Transverse colon (tissue), 4 donors: Measurements from ENCODE around the gene COLEC12. TPM values are rescaled to one million over a fixed set of nuclear protein-coding genes. Genes with fewer than 3 reads are reported as not detected.

Experiments used
- DNase-seq: peaks from one replicate; pipeline ENCODE4 v3.0.0-alpha.2; 2019
- H3K27ac ChIP-seq, 4 donors: fragments of 200-600 bp; sonication (generic); 2 replicates each; pipeline ENCODE4 v1.5.1; 2016 to 2018; ENCODE audit warnings: inconsistent platforms in 4 of 4
- H3K27me3 ChIP-seq: fragments of 200-600 bp; sonication (generic); 2 replicates; pipeline ENCODE4 v1.5.1; 2017; ENCODE audit warnings: inconsistent platforms
- H3K36me3 ChIP-seq, 4 donors: fragments of 200-600 bp; sonication (generic); 2 replicates each; pipeline ENCODE4 v1.5.1; 2017 to 2019; ENCODE audit warnings: inconsistent platforms in 4 of 4
- H3K4me1 ChIP-seq, 4 donors: fragments of 200-600 bp; sonication (generic); 2 replicates each; pipeline ENCODE4 v1.5.1; 2017 to 2020; ENCODE audit warnings: inconsistent platforms in 4 of 4
- H3K4me3 ChIP-seq, 4 donors: fragments of 200-600 bp; sonication (generic); 1 replicate in 1 of 4; 2 replicates in 3 of 4; pipeline versions ENCODE4 v1.5.1 to v1.6.1; 2017 to 2019; ENCODE audit warnings: inconsistent platforms in 4 of 4
- H3K9me3 ChIP-seq, 2 donors: fragments of 200-600 bp; sonication (generic); 2 replicates each; pipeline ENCODE4 v1.5.1; 2017 to 2019; ENCODE audit warnings: inconsistent platforms in 2 of 2
- EP300 ChIP-seq: sonication (generic); formaldehyde crosslinking; IDR thresholded peaks from one replicate; pipeline ENCODE4 v1.6.1; 2017; ENCODE audit warnings: antibody characterized with exemption, low read depth
- POLR2A ChIP-seq: fragments of 450-650 bp; IDR thresholded peaks from one replicate; pipeline ENCODE4 v1.6.1; 2016; ENCODE audit warnings: antibody characterized with exemption, mild to moderate bottlenecking, moderate library complexity
- POLR2AphosphoS5 ChIP-seq, 3 donors: sonication (generic); formaldehyde crosslinking; IDR thresholded peaks; one replicate each; pipeline ENCODE4 v1.6.1; 2016; ENCODE audit warnings: antibody characterized with exemption in 3 of 3
- WGBS, 2 donors: methylation state at CpG; one replicate each; pipeline ENCODE4 v1.1.5; 2018; ENCODE audit warnings: low coverage in 1 of 2; 5-methylcytosine and 5-hydroxymethylcytosine counted together
- in situ Hi-C, 4 donors: fragments of 200-750 bp; cut with MboI; loops; one replicate each; pipeline versions ENCODE4 v1.15.0 to v1.15.1; 2017; ENCODE audit warnings: low sequenced_read_pairs in 3 of 4, low pct_ligation_motif_present in 1 of 4, low pct_unique_long_range_greater_than_20kb in 1 of 4
- intact Hi-C: fragments of 100-400 bp; cut with DNase I; formaldehyde crosslinking; loops from one replicate; pipeline ENCODE4 v1.15.1; 2023; ENCODE audit warnings: low total_unique reads
- total RNA-seq, 4 donors: library from RNA; depleted of rRNA; stranded (reverse); fragments of >200 nt; gene quantifications; one replicate each; pipeline ENCODE4 v1.1.0, GENCODE V29; 2016
- TF ChIP-seq, protein P1 (sequence below), 5 experiments: fragments of 200-600 bp in 3 of 5; fragments of 450-650 bp in 2 of 5; sonication (generic) in 3 of 5; IDR thresholded peaks; 1 replicate in 2 of 5; 2 replicates in 3 of 5; pipeline ENCODE4 v1.5.1; 2016 to 2017; ENCODE audit warnings: antibody characterized with exemption in 5 of 5, inconsistent platforms in 3 of 5, mild to moderate bottlenecking in 2 of 5, moderate library complexity in 1 of 5

COLEC12 gene
- total RNA-seq, 4 donors from 2014 or later: 1.4 to 7.8 (median 2.8) TPM

DNA sequence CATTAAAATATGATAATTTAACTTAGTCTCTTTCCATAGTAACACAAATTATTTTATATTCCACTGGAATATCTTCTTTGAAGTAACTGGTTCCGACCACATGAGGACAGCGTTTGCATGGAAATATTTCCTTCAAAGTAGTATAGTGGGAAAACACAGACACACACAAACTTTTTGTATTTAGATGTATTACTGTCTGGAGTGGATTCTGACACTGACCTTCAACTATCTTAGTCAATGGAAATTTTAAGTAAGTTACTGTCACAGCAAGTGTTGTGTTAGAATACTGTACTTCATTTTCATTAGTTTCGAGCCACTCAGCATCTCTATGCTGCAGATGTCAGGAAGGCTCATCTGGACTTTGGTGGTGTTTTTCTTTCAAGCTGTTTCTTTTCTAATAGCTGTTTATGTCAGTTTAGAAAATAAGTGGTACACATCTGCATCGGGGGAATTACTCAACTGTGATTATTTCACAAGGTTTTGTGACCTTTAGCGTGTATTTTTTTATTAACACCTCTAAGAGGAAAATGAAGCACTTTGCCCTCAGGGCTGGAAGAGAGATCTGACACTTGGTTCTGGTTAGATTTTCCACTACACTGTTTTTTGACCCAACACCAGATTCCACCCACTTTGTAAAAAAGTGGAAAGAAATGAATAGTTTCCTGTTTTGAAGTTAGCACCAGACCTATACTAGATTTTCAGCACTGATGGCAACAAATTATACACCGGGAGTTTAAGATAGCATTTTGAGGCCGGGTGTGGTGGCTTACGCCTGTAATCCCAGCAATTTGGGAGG lies 213.8 kb downstream of the COLEC12 start:
- no peaks in the 10 kb centered on the region for H3K27me3 ChIP-seq
- H3K9me3 ChIP-seq: no peaks in the 10 kb centered on the region
- no peak for DNase-seq
- WGBS, 2 donors: 44% methylated on average over 8 of the region's 8 CpGs
- no peak overlapping the region for H3K4me3 ChIP-seq
- no peaks in the 10 kb centered on the region for H3K4me1 ChIP-seq
- TF ChIP-seq, protein P1, sequence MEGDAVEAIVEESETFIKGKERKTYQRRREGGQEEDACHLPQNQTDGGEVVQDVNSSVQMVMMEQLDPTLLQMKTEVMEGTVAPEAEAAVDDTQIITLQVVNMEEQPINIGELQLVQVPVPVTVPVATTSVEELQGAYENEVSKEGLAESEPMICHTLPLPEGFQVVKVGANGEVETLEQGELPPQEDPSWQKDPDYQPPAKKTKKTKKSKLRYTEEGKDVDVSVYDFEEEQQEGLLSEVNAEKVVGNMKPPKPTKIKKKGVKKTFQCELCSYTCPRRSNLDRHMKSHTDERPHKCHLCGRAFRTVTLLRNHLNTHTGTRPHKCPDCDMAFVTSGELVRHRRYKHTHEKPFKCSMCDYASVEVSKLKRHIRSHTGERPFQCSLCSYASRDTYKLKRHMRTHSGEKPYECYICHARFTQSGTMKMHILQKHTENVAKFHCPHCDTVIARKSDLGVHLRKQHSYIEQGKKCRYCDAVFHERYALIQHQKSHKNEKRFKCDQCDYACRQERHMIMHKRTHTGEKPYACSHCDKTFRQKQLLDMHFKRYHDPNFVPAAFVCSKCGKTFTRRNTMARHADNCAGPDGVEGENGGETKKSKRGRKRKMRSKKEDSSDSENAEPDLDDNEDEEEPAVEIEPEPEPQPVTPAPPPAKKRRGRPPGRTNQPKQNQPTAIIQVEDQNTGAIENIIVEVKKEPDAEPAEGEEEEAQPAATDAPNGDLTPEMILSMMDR (IDR thresholded peaks at IDR 0.05): peak; percentile 27 to 50 (median 35)
- no peak for TF ChIP-seq EP300
- no peak overlapping the region for H3K27ac ChIP-seq
- in situ Hi-C loops (loop anchor here in 1 of 4 donors (5.0 kb wide), 1 partner anchor 326 kb away; no protein-coding TSS in a partner anchor), intact Hi-C loops (loop anchor here (2.0 kb wide), 1 partner anchor 330 kb away; no protein-coding TSS in a partner anchor)
- no peaks in the 10 kb centered on the region for H3K36me3 ChIP-seq

DNA sequence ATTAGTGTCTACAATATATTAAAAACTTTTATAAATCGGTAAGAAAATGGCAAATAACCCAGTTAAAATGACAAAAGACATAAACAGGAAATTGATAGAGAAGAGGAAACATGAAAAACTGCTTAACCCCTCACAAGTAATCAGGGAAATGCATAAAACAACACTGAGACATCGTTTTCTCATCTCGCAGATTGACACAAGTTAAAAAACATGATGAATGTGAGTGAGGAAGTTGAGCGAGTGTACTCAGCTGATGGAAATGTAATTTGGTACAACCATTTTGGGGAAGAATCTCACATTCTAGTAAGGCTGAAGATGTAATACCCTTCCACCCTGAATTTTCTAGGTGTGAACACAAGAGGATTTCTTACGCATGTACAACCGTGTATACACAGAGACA lies 214.7 kb downstream of the COLEC12 start:
- Histone ChIP-seq H3K9me3 (no peaks in the 10 kb centered on the region), H3K4me3 (no peak overlapping the region), H3K27me3 (no peaks in the 10 kb centered on the region), H3K36me3 (no peaks in the 10 kb centered on the region), H3K4me1 (no peaks in the 10 kb centered on the region), H3K27ac (no peak overlapping the region)
- 52 to 68% methylated on average over 5 to 6 of the region's 6 CpGs for WGBS, 2 donors
- in situ Hi-C loops (loop anchor here in 1 of 4 donors (5.0 kb wide), 1 partner anchor 326 kb away; no protein-coding TSS in a partner anchor), intact Hi-C loops (loop anchor here (2.0 kb wide), 1 partner anchor 331 kb away; no protein-coding TSS in a partner anchor)
- no peak for DNase-seq
- no peak for TF ChIP-seq POLR2AphosphoS5 (IDR thresholded peaks at IDR 0.05)
- TF ChIP-seq POLR2A: no peak
- TF ChIP-seq, protein P1 (IDR thresholded peaks at IDR 0.05): no peak
- no peak for TF ChIP-seq EP300

DNA sequence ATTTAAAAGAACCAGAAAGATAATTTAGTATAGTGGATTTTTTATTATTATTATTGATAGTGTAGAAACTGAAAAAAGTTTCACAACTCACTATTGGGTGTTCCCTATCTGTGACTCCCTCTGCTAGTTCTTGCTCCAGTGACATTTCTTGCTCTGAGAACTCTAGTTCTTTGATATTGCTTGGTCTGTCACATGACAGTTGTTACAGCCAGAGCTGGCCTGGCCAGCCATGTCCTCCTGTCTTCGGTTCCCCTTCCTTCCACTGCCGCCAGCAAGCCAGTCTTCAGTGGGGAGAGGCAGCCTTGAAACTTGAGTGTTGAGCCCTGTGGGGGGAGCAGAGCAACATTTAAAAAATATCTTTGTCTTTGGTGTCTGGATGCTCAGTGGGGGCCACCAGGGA lies 225.0 kb downstream of the COLEC12 start:
- H3K27me3 ChIP-seq: no peaks in the 10 kb centered on the region
- WGBS, 2 donors: 71% methylated on average over 2 of the region's 2 CpGs; no CpG with 5 or more reads in 1 of the 2 donors
- no peaks in the 10 kb centered on the region for H3K36me3 ChIP-seq
- H3K4me1 ChIP-seq: no peaks in the 10 kb centered on the region
- in situ Hi-C loops: loop anchor here in 1 of 4 donors (10.0 kb wide), 1 partner anchor 339 kb away; no protein-coding TSS in a partner anchor
- H3K27ac ChIP-seq: no peak overlapping the region
- no peak overlapping the region for H3K4me3 ChIP-seq
- peaks cover 0 to 3% of the 10 kb centered on the region in 2 donors for H3K9me3 ChIP-seq
- intact Hi-C loops: no loop called here
- TF ChIP-seq, protein P1 (IDR thresholded peaks at IDR 0.05): no peak
- no peak for TF ChIP-seq POLR2AphosphoS5 (IDR thresholded peaks at IDR 0.05)
- TF ChIP-seq POLR2A: no peak
- TF ChIP-seq EP300: no peak
- no peak for DNase-seq

DNA sequence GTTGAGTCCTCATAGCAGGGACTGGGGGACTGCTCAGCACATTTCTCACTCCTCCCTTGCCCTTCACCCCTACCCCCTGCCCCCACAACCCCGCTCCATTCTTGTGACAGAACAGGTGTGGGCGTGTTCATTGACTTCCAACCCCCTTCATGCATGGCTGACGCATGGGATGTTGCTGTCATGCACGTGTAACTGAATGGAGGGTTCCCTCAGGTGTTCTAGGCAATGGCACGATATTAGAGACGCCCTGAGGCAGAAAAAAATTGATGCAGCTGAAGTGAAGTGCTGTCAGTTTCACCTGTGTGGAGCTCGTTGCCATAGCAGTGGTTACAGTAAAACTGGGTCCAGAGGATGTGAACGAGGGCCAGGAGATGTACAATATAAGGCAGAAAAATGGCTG lies 226.2 kb downstream of the COLEC12 start:
- TF ChIP-seq POLR2A (no peak), EP300 (no peak), POLR2AphosphoS5 (IDR thresholded peaks at IDR 0.05) (no peak)
- TF ChIP-seq, protein P1 (IDR thresholded peaks at IDR 0.05): no peak
- no peak overlapping the region for H3K27ac ChIP-seq
- H3K4me1 ChIP-seq: peaks cover 0 to 2% (median 2%) of the 10 kb centered on the region in 4 donors
- no peaks in the 10 kb centered on the region for H3K36me3 ChIP-seq
- DNase-seq: no peak
- in situ Hi-C loops (loop anchor here in 1 of 4 donors (10.0 kb wide), 1 partner anchor 340 kb away; no protein-coding TSS in a partner anchor), intact Hi-C loops (no loop called here)
- WGBS, 2 donors: 72 to 84% methylated on average over 2 to 8 of the region's 8 CpGs
- no peaks in the 10 kb centered on the region for H3K27me3 ChIP-seq
- peaks cover 0 to 3% of the 10 kb centered on the region in 2 donors for H3K9me3 ChIP-seq
- H3K4me3 ChIP-seq: no peak overlapping the region
